Sigmoid colon (tissue), 3 donors: Measurements from ENCODE around the gene ATP10D.

Experiments
- CTCF ChIP-seq, 4 experiments: fragments of 450-650 bp in 3 of 4; fragments of 200-600 bp in 1 of 4; IDR thresholded peaks; one replicate each; pipeline ENCODE4 v1.5.1; 2016 to 2019; ENCODE audit warnings: antibody characterized with exemption in 4 of 4, mild to moderate bottlenecking in 3 of 4, moderate library complexity in 2 of 4
- POLR2A ChIP-seq, 2 donors: fragments of 450-650 bp; IDR thresholded peaks; one replicate each; pipeline ENCODE4 v1.6.1; 2016; ENCODE audit warnings: antibody characterized with exemption in 2 of 2, mild to moderate bottlenecking in 2 of 2, moderate library complexity in 2 of 2

- TF ChIP-seq CTCF (IDR thresholded peaks at IDR 0.05) (no peak), POLR2A (IDR thresholded peaks at IDR 0.05) (no peak)
Observed at GRCh38 chr4:47639531-47639930, 154.5 kb downstream of the ATP10D start.
